Stimulated activated CD8-positive, alpha-beta memory T cell treated with anti-CD3 and anti-CD28 coated beads, Interleukin-4, amount 100 ng/mL, for 24 hours (primary cell): ENCODE measurements around the gene DNAJB11.
A peak's percentile ranks its signal among the peaks of the same experiment; 100 is the strongest.
"Not testable (repeated sequence)": the region's sequence is repeated elsewhere in the genome, so short reads cannot be mapped to it uniquely, and the experiment has no call there.

Source experiments
- DNase-seq: peaks from one replicate; pipeline ENCODE4 v3.0.0-alpha.2; 2020; ENCODE audit warnings: low read depth

Gene DNAJB11

DNA sequence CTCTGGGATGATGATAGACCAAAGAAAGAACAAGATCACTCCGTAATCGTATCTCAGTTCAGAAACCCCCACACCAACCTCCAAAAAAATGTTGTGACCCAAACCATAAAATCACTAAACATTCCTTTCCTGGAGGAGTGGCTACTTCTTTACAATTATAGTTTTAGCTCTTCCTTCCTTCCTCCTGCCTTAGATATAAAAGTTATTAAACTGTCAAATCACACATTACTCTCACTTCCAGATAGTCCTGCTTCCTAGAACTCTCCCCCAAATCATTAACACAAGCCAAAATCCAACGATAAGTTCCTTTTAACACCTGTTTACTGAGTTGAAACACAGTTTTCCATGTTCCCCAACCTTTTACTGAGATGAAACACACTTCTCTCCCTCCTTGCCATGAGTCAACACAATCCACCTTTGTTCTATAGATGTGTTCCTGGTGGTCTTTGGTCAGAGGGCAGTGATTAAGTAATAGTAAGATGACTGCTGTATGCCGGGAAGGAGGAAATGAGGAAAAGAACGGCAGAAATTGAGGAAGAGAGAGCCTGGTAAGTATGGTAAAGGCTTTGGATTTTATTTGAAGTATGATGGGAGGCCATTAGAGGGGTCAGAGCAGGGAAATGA lies 18.0 kb upstream of the DNAJB11 start:
- no peak for DNase-seq

DNA sequence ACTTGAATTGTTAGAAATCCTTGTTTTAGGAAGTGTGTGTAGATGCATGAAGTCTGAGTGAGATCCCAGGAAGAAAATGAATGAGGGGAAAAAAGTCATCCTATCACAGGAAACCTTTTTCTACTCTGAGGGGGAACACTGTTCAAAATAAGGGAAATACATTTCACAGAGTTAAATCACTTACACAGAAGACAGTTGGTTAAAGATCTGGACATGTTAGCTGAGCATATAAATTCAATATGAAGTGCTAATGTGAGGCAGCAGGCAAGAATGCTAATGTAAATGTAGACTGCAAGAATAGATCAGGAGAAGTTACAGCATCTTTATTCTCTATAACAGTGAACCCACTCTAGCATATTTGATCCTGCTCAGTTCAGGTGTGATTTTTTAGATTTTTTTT lies 5.9 kb upstream of the DNAJB11 start:
- DNase-seq = no peak

DNA sequence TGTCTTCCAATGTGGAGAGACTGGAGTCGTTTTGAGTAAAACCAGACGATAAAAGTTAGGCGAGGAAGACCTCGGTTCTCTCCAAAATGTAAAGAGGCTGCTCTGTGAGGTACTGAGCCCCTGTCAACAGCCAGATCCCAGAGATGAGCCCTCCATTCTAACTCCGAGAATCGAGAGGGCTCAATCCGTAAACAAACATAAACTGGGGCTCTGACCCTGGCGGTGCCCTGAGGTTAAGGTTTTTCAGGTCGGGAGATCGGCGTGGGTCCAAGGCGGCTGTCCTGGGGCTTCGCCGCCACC lies 3.8 kb upstream of the DNAJB11 start:
- DNase-seq = no peak

DNA sequence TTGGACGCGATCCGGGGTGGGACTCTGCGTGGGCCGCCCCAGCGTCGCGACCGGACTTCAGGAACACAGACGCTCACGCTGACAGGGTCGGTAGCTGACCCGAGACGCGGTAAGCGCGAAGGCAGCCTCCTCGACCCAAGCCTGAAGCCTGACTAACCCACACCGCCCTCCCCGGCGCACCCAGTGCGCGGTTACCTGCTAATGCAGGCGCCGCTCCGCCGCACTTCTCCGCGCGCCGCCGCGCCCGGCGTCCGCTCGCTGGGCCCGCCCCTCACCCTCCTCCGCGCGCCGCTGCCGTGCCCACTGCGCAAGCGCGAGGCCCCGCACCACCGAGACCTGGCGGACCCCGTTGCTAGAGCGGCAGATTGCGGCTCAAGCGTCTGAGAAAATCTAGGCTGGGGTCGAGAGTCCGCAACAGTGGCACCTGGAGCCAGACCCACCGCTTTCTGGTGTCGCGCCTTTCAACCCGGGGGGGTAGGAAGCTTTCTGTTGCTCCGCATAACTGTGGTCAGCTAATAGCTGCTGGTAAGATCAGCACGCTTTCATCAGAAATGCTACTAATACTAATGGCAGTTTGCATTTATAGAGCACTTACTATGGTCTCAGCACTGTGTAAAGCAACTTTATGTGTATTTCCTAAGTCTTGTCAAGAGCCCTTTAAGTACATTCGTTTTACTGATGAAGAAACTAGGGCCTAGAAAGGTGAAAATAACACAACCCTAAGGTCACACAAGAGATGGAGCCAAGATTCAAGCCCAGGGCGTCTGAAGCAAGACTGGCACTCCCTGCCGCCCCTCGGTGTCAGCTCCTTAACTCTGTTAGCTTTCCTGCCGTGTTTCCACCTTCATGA lies 3.2 kb upstream of the DNAJB11 start, which contains the start of gene TBCCD1:
TBCCD1 (minus strand) TSS at position 268 of the 850 bp plus-strand sequence. CDS start 3,010 bp downstream, outside the sequence.
- peak; percentile 93 for DNase-seq

DNA sequence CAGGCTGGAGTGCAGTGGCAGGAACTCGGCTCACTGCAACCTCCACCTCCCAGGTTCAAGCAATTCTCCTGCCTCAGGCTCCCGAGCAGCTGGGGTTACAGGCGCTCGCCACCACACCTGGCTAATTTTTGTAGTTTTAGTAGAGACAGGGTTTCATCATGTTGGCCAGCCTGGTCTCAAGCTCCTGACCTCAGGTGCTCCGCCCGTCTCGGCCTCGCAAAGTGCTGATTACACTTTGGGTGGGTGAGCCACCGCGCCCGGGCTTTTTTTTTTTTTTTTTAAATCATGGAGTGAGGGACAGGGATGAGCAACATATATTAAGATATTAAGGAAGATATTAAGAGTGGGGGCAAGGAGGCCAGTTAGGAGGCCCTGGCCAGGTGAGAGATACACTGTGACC lies 1.2 kb upstream of the DNAJB11 start:
- DNase-seq = not testable (repeated sequence)

DNA sequence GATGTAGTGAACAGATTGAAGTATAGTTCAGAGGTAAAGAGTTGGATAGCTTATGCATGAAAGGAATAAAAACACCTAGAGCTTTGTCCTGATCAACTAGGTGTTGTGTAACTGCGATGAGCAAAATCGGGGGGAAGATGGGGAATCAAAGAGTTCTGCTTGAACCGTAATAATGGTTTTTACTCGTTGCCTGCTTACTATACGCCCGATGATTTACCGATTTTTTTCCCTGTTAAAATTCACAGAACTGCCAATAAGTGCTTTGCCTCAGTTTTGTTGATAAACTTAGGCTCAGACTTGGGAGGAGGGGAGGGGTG lies 783 bp upstream of the DNAJB11 start:
- no peak for DNase-seq

DNA sequence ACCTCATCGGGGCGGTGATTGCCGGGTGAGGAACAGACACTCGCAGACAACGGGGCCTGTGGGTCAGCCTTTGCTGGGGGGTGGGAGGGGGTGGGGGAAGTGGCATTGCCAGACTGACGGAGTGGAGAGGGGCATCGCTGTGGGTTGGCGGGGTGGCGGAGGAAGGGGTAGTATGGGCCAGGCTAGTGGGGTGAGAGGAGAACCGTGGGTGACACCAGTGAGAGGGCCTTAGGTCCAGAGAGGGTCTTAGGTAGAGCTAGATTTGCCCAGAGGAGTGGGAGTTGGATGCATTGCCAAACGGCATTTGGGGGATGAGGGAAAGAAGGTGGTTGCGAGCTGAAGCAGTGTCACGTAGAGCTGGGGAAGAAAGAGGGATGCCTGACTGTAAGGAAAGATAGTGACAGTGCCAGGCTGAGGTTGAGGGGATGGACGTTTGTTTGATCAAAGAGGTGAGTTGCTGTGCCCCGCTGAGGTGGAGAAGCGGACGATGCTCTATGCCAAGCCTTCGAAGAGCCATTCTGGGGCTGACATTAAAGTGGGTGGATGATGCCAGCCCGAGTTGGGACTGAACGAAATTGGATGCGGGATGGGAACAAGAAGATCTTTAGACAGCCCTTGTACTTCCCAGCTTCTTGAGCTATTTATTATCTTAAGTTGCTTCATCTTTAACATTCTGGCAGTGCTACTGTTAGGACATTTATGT lies 572 bp downstream of the DNAJB11 start:
- DNase-seq = no peak

DNA sequence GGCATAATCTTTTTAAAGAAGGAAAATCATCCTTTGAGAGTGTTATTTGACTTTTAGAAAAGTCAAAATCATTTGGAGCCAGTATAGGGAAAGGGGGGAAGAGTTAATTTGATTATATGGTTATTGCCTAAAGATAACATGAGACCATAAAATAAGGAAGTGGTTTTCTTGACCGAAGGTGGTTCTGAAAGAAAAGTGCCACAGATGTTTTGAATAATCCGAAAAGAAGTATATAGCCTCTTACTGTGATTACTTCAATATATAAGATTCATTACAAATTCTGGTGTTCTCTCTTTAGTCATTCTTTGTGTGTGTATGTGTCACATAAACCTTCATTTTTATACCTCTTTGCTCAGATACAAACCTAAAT lies 1.1 kb downstream of the DNAJB11 start:
- DNase-seq = no peak

DNA sequence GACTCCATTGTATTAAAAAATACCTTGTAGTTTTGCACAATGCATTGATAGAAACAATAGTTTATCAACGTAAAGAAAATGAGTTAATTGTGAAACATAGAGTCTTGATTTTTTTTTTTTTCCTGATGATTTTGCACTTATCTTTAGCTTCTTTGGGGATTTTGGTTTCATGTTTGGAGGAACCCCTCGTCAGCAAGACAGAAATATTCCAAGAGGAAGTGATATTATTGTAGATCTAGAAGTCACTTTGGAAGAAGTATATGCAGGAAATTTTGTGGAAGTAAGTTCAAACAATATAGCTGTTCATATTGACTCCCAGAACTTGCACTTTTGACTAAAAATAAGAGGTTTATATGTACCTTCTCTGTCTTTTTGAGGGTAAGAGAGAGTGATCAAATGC lies 7.0 kb downstream of the DNAJB11 start:
- no peak for DNase-seq

DNA sequence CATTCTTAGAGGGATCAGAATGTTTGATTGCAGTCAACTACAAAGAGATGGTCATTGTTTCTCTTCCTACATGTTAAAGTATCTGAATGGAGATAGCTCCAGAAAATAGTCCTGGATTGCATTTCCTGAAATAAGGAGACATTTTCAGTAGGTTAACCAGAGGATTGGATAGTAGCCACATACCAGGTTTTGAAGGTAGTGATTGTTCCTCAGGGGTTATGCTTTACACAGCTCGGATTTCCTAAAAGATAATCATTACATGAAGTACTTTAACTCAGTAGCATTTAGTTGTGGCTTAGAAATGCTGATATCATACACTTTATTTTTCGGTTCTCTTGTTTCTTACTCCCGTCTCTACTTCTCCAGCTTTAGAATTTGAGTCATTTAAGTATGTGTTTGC lies 10.3 kb downstream of the DNAJB11 start:
- no peak for DNase-seq

DNA sequence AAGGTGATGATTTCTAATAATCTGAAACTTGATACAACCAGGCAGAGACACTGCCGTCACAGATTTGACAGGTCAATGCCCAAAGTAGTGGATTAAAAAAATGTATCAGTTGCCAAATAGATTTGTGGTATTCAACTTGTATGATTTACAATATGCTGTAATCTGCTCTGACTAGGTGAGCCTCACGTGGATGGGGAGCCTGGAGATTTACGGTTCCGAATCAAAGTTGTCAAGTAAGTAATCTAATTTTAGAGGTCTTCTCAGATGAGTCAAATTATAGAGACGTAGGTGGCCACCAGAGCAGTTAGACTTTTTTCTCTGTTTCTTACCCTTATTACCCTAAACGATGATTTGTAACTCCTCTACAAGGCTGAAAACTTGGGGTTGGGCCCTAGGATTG lies 12.0 kb downstream of the DNAJB11 start:
- DNase-seq = no peak

DNA sequence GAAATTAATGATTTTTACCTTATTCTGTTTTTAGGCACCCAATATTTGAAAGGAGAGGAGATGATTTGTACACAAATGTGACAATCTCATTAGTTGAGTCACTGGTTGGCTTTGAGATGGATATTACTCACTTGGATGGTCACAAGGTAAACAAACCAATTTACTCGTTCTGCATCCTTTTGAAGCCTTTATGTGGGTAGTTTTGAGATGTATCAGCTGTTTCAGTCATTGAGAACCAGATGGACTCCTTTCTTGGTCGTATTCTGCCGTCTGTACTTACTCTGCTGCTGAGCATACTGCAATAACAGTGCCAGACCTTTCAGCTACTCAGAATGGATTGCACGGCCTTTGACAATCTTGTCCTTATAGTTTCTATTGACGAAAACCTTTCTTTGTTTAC lies 13.3 kb downstream of the DNAJB11 start:
- DNase-seq = no peak

DNA sequence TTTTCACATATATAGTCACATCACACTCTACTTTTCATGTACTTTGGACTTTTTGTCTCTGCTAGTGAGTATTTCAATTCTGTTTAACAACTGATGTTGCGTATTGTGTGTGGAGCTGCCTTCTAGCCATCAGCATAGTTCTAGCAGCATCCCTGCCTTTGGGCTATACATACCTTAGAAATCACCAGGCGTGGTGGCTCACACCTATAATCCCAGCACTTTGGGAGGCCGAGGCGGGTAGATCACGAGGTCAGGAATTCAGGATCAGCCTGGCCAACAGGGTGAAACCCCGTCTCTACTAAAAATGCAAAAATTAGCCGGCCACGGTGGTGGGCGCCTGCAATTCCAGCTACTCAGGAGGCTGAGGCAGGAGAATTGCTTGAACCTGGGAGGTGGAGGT lies 15.7 kb downstream of the DNAJB11 start:
- not testable (repeated sequence) for DNase-seq

DNA sequence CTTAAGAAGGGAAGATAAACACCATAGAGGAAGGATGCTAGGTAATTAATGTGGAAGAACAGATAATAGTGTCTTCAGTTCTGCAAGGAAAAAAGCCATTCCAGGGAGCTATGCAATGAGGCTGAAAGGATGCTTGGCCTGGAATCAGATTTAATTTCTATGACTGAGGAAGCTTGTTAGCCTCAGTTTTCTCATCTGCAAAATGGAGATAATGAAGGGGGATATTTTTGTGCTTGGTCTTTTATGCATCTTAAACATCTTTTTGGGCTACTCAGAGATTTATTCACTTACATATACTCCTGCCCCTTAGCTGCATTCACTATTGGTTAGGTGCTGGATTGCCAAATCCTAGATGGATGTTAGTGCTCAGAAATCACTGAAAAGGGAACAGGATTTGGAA lies 16.7 kb downstream of the DNAJB11 start:
- no peak for DNase-seq

DNA sequence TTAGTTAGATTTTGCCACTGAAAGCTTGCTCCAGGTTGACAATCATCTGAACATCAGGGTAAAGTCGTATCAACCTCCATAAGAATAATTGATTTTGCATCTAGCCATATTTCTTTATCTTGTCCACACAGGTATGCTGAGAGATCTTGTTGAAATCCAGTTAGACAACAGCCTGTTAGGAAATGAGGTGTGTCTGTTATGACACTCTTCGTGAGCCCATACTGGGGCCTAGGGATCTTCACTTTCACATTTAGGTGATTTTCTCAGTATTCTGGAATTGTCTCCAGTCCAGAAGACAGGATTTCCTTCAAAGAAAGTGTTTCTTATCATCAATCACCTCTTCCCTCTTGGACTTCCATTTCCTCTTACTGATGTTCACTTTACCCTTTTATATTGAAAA lies 18.1 kb downstream of the DNAJB11 start:
- no peak for DNase-seq

DNA sequence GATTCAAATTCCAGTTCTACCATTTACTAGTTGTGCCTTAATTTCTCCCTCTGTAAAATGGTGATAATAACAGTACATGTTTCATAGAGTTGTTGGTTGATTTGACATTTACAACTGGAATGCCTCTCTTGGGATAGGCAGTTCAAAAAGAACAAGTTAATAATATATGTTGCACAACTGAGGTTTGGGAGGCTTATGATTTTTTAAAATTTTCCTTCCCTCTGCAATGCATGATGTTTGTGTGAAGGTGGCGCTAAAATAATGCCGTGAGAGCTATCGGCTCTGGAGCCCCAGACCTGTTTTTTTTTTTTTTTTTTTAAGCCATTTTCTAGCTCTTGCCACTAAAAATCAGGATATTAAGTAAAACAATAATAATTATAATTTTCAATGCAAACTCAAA lies 18.6 kb downstream of the DNAJB11 start:
- no peak for DNase-seq

DNA sequence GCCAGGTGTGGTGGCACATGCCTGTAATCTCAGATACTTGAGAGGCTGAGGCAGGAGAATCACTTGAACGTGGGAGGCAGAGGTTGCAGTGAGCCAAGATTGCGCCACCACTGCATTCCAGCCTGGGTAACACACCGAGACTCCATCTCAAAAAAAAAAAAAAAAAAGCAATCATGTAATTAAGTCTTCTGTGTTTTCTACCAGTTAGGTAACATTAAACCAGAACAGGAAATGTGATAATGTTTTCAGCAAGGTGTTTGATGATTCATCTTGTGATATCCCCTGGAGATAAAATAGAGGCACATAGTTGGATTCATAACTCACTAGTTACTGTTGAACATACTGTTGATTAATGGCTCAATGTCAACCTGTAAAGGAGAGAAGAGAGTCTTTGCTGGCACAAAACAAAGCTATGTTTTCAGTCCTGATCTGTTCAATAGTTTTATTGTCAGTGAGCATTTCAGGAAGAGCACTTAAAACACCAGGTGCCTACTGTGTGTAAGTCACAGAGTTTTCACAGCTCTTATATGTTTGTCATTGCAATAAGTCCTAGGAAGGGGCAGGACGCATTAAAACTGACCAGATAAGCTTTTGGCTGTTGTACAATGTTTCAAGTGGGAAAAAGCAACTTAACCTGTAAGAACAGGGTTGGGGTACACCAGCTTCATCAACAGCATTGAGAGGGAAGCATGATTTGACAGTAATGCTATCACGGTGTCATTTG lies 19.5 kb downstream of the DNAJB11 start:
- DNase-seq = no peak

DNA sequence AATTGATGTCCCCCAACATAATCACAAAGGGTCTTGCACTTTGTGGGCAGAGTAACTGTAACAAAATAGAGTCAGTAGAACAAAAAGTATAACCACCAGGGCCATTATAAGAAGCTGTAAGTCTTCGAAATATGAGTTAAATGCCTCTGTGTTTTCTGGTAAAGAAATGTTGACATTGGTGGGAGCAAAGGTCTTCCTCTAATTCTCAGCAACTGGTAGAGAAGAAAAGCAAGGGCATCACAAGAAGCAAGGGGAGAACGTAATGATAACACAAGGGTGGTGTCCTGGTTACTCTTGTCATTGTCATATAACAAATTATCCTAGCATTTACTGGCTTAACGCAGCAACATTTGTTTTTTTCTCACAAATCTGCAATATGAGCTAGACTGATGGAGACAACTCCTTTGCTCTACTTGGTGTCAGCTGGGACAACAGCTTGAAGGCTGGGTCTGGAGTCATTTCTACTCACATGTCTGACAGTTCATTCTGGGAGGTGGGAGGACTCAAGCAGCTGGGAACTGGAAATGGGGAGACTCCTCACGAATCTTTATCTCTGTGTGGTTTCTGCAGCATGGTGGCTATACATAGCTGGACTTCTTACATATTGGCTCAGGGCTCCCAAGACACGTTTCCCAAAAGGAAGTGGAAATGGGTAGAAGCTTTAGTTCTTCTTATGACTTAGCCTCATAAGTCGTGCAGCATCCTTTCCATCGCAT lies 20.2 kb downstream of the DNAJB11 start:
- DNase-seq = no peak

DNA sequence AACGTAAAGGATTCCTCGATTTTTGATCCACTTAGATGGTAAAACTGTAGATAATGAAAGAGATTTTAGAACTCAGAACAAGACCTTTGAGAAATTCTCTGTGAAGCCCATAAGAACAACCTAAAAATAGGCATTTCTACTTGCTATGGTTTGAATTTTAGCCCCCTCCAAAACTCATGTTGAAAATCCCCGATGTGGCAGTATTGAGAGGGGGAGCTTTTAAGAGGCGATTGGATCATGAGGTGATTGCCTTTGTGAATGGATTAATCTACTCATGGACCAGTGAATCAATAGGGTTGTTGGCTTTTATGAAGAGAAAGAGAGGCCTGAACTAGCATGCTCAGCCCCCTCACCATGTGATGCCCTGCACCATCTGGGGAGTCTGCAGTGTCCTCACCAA lies 22.2 kb downstream of the DNAJB11 start:
- DNase-seq = no peak

DNA sequence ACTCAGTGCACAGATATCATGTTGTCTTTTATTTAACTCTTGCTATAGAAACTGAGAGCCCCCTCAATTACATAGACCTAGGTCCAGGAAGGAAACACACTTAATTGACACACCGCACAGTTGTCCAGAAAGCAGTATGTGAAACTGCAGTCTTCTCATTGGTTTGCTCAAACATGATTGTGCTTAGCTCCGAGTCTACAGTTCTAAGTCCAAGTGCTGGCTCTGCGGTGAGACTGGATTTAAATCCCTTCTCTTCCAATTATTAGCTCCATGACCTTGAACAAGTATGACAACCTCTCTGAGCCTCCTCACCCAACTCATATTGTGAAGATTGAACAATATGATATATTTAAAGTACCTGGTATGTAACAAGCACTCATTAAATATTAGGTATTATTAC lies 23.3 kb downstream of the DNAJB11 start:
- no peak for DNase-seq

DNA sequence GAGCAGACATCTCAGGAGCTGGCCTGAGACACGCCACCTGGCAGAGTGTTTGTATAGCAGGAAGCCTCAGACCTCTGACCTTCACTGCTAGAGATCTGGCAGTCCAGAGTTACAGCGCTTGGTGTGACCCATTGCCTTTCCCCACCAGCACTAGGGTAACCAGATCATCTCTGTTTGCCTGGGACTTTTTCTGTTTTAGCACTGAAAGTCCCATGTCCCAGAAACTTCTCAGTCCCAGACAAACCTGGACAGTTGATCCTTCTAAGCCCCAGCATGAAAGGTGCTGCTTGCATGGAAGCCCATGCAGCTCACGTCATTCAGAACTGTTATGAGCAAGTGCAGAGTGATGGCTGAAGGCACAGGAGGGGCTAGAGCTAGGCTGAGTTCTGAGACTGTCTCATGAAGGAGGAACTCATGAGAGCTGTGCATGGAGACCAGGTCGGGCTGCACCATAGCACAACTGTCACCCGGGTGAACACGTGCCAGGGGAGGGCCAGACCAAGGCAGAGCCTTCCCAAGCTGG lies 24.1 kb downstream of the DNAJB11 start:
- no peak for DNase-seq
